ENCODE measurements around the gene DAZAP1.

- no peak for TF ChIP-seq EZH2phosphoT487 (IDR thresholded peaks at IDR 0.05; ENCODE audit: insufficient read depth, low read depth)
- no peak for TF ChIP-seq EZH2 (IDR thresholded peaks at IDR 0.05; ENCODE audit: insufficient read depth, poor library complexity, severe bottlenecking)
Measured at GRCh38 chr19:1481893-1482360, 74.5 kb downstream of the DAZAP1 start.
